CD14-positive monocyte (primary cell): ENCODE data around the gene ADGB. TPM values are rescaled to one million over a fixed set of nuclear protein-coding genes. Genes with fewer than 3 reads are reported as not detected.
A peak's percentile ranks its signal among the peaks of the same experiment; 100 is the strongest.
"Not testable (repeated sequence)": the region's sequence is repeated elsewhere in the genome, so short reads cannot be mapped to it uniquely, and the experiment has no call there.

ENCODE experiments used
- DNase-seq, 3 donors: peaks; one replicate each; pipeline ENCODE4 v3.0.0-alpha.2; 2011 to 2022
- H2AFZ ChIP-seq: 2 replicates; pipeline ENCODE4 v1.6.0; 2012; ENCODE audit warnings: mild to moderate bottlenecking, low read depth, low read length, inconsistent platforms; ENCODE audit not compliant: insufficient read depth, poor library complexity, severe bottlenecking
- H3K27ac ChIP-seq, 2 donors: 1 replicate in 1 of 2; 2 replicates in 1 of 2; pipeline ENCODE4 v1.5.1; 2012 to 2013; ENCODE audit warnings: low read length in 2 of 2, control low read depth in 1 of 2, inconsistent platforms in 1 of 2, low read depth in 1 of 2, mild to moderate bottlenecking in 1 of 2
- H3K27me3 ChIP-seq, 2 donors: one replicate each; pipeline versions ENCODE4 v1.6.0 to v1.6.1; 2011 to 2013; ENCODE audit warnings: low read length in 2 of 2; ENCODE audit not compliant: control insufficient read depth in 2 of 2, insufficient read depth in 2 of 2
- H3K36me3 ChIP-seq, 2 donors: replicated peaks in 1 of 2; 1 replicate in 1 of 2; 2 replicates in 1 of 2; pipeline versions ENCODE4 v1.5.1 to v1.6.1; 2012 to 2013; ENCODE audit warnings: low read length in 2 of 2, control low read depth in 1 of 2, inconsistent platforms in 1 of 2, mild to moderate bottlenecking in 1 of 2; ENCODE audit not compliant: insufficient read depth in 2 of 2, control insufficient read depth in 1 of 2
- H3K4me1 ChIP-seq, 2 donors: 1 replicate in 1 of 2; 2 replicates in 1 of 2; pipeline versions ENCODE4 v1.5.1 to v1.6.1; 2012 to 2013; ENCODE audit warnings: low read length in 2 of 2, control low read depth in 1 of 2, inconsistent platforms in 1 of 2, mild to moderate bottlenecking in 1 of 2, moderate library complexity in 1 of 2; ENCODE audit not compliant: insufficient read depth in 2 of 2, control insufficient read depth in 1 of 2
- H3K4me2 ChIP-seq: replicated peaks from 2 replicates; pipeline ENCODE3; 2012; ENCODE audit warnings: low read length, moderate library complexity, mild to moderate bottlenecking; ENCODE audit not compliant: poor library complexity, severe bottlenecking; ENCODE audit errors: extremely low read depth
- H3K4me3 ChIP-seq, 3 experiments: fragments of 200-600 bp in 1 of 3; sonication (generic) in 1 of 3; replicated peaks in 1 of 3; 1 replicate in 2 of 3; 2 replicates in 1 of 3; pipeline ENCODE4 v1.5.1; 2011 to 2013; ENCODE audit warnings: low read length in 3 of 3, mild to moderate bottlenecking in 3 of 3, control low read depth in 2 of 3, low read depth in 2 of 3, inconsistent platforms in 1 of 3, moderate library complexity in 1 of 3
- H3K79me2 ChIP-seq: 2 replicates; pipeline ENCODE4 v1.6.0; 2012; ENCODE audit warnings: mild to moderate bottlenecking, control low read depth, inconsistent platforms, low read length, moderate library complexity; ENCODE audit not compliant: insufficient read depth
- H3K9ac ChIP-seq: 2 replicates; pipeline ENCODE4 v1.6.0; 2017; ENCODE audit warnings: low read length, mild to moderate bottlenecking; ENCODE audit not compliant: insufficient read depth, poor library complexity, severe bottlenecking
- H3K9me3 ChIP-seq, 2 donors: replicated peaks in 1 of 2; 1 replicate in 1 of 2; 2 replicates in 1 of 2; pipeline versions ENCODE4 v1.5.1 to v1.6.1; 2012 to 2013; ENCODE audit warnings: low read length in 2 of 2, control low read depth in 1 of 2; ENCODE audit not compliant: control insufficient read depth in 1 of 2, insufficient read depth in 1 of 2
- H4K20me1 ChIP-seq: 2 replicates; pipeline ENCODE4 v1.6.0; 2012; ENCODE audit warnings: mild to moderate bottlenecking, low read length, control low read depth, moderate library complexity; ENCODE audit not compliant: insufficient read depth
- H3K27ac Mint-ChIP-seq, 7 donors: one replicate each; pipeline ENCODE4 v1.8.0; 2020; ENCODE audit warnings: mild to moderate bottlenecking in 7 of 7, mixed read lengths in 7 of 7, moderate library complexity in 6 of 7, inconsistent platforms in 2 of 7
- H3K27me3 Mint-ChIP-seq, 3 donors: one replicate each; pipeline ENCODE4 v1.8.0; 2021 to 2022; ENCODE audit warnings: low read depth in 3 of 3, mild to moderate bottlenecking in 3 of 3, mixed read lengths in 3 of 3, moderate library complexity in 3 of 3, inconsistent platforms in 1 of 3
- H3K36me3 Mint-ChIP-seq, 2 donors: one replicate each; pipeline ENCODE4 v1.8.0; 2020; ENCODE audit warnings: mixed read lengths in 2 of 2, inconsistent platforms in 1 of 2, mild to moderate bottlenecking in 1 of 2
- H3K4me1 Mint-ChIP-seq: one replicate; pipeline ENCODE4 v1.8.0; 2020; ENCODE audit warnings: mild to moderate bottlenecking, mixed read lengths
- H3K4me3 Mint-ChIP-seq, 2 donors: one replicate each; pipeline ENCODE4 v1.8.0; 2020; ENCODE audit warnings: mild to moderate bottlenecking in 2 of 2, mixed read lengths in 2 of 2, moderate library complexity in 1 of 2
- H3K9me3 Mint-ChIP-seq, 7 donors: one replicate each; pipeline ENCODE4 v1.8.0; 2020 to 2022; ENCODE audit warnings: mixed read lengths in 7 of 7, mild to moderate bottlenecking in 6 of 7, moderate library complexity in 6 of 7, inconsistent platforms in 2 of 7
- CTCF ChIP-seq: fragments of 200-600 bp; IDR thresholded peaks from one replicate; pipeline ENCODE4 v1.8.0; 2022; ENCODE audit warnings: antibody characterized with exemption, mild to moderate bottlenecking
- WGBS: methylation state at CpG from one replicate; pipeline ENCODE4 v1.1.5; 2013; ENCODE audit warnings: missing lambda C conversion rate; ENCODE audit not compliant: insufficient coverage; 5-methylcytosine and 5-hydroxymethylcytosine counted together
- intact Hi-C, 2 donors: fragments of 100-400 bp; cut with micrococcal nuclease; formaldehyde crosslinking; loops; one replicate each; pipeline versions ENCODE4 v1.15.0 to v1.15.1; 2023
- polyA plus RNA-seq, 3 donors: library from polyadenylated mRNA; depleted of rRNA in 1 of 3; unstranded in 2 of 3; stranded (reverse) in 1 of 3; fragments of 300-500 nt in 2 of 3; fragments of >200 nt in 1 of 3; fragmentation: Illumina TruSeq in 2 of 3; gene quantifications; 1 replicate in 2 of 3; 2 replicates in 1 of 3; pipeline ENCODE4 v1.2.3, GENCODE V29; 2012 to 2021

The ADGB gene
- polyA plus RNA-seq, 3 donors = 0.01 TPM; not detected in 2

GRCh38 chr6:146803601-146804000 is 204.8 kb downstream of the ADGB start:
- Histone ChIP-seq H3K9ac (no peak overlapping the region), H3K4me1 (no peaks in the 10 kb centered on the region), H3K4me3 (no peak overlapping the region), H4K20me1 (no peaks in the 10 kb centered on the region), H3K4me2 (peak overlapping the region; percentile 15), H2AFZ (no peak overlapping the region), H3K27ac (no peak overlapping the region), H3K36me3 (no peaks in the 10 kb centered on the region), H3K79me2 (no peaks in the 10 kb centered on the region), H3K27me3 (no peaks in the 10 kb centered on the region), H3K9me3 (no peaks in the 10 kb centered on the region)
- peaks cover 0 to 7% (median 3%) of the 10 kb centered on the region in 7 donors for H3K9me3 Mint-ChIP-seq
- H3K27ac Mint-ChIP-seq = peak overlapping the region in 1 of 7 donors; percentile 35
- H3K4me1 Mint-ChIP-seq = peaks cover 3% of the 10 kb centered on the region
- whole genome bisulfite sequencing = 61% methylated on average over 14 of the region's 22 CpGs
- intact Hi-C loops = no loop called here
- no peaks in the 10 kb centered on the region for H3K36me3 Mint-ChIP-seq
- peaks cover 0 to 3% (median 0%) of the 10 kb centered on the region in 3 donors for H3K27me3 Mint-ChIP-seq
- no peak for DNase-seq
- TF ChIP-seq CTCF = no peak
- peak overlapping the region; percentile 59 to 73 for H3K4me3 Mint-ChIP-seq

- Histone ChIP-seq H3K4me2 (no peak overlapping the region), H3K36me3 (no peaks in the 10 kb centered on the region), H3K9me3 (no peaks in the 10 kb centered on the region), H3K79me2 (no peaks in the 10 kb centered on the region), H3K27me3 (no peaks in the 10 kb centered on the region), H4K20me1 (no peaks in the 10 kb centered on the region), H2AFZ (no peak overlapping the region), H3K9ac (no peak overlapping the region), H3K4me1 (no peaks in the 10 kb centered on the region), H3K27ac (no peak overlapping the region), H3K4me3 (no peak overlapping the region)
- Mint-ChIP-seq H3K4me1 (peaks cover 3% of the 10 kb centered on the region), H3K27ac (no peak overlapping the region), H3K27me3 (peaks cover 0 to 3% (median 0%) of the 10 kb centered on the region in 3 donors), H3K36me3 (no peaks in the 10 kb centered on the region), H3K9me3 (peaks cover 0 to 12% (median 2%) of the 10 kb centered on the region in 7 donors), H3K4me3 (no peak overlapping the region)
- WGBS = no CpG with 5 or more reads among the region's 2 CpGs
- no peak for TF ChIP-seq CTCF
- DNase-seq = no peak
- intact Hi-C loops = no loop called here
Observed at GRCh38 chr6:146805546-146806325, 207.0 kb downstream of the ADGB start.

GRCh38 chr6:146809014-146809413 is 210.2 kb downstream of the ADGB start:
- H3K4me2 ChIP-seq, H3K27me3 ChIP-seq, H3K27me3 Mint-ChIP-seq, H3K27ac ChIP-seq, H3K4me1 Mint-ChIP-seq, H3K36me3 Mint-ChIP-seq, H3K79me2 ChIP-seq, H3K9me3 Mint-ChIP-seq, H3K4me3 Mint-ChIP-seq, H3K27ac Mint-ChIP-seq, H3K36me3 ChIP-seq, intact Hi-C loops, H4K20me1 ChIP-seq, H2AFZ ChIP-seq, H3K9me3 ChIP-seq, DNase-seq, H3K4me3 ChIP-seq, H3K4me1 ChIP-seq, H3K9ac ChIP-seq: not testable (repeated sequence)
- WGBS = over 99% methylated on average over 8 of the region's 9 CpGs
